Endothelial cell (in vitro differentiated cells): Measurements from ENCODE around the gene PTGFRN. TPM values are rescaled to one million over a fixed set of nuclear protein-coding genes. Genes with fewer than 3 reads are reported as not detected.

Experiments used
- DNase-seq: peaks from one replicate; pipeline ENCODE4 v3.0.0; 2021; ENCODE audit warnings: low spot score
- H3K27ac Mint-ChIP-seq: one replicate; pipeline ENCODE4 v1.8.0; 2021; ENCODE audit warnings: mixed read lengths, inconsistent platforms; ENCODE audit not compliant: unreplicated experiment
- H3K27me3 Mint-ChIP-seq: one replicate; pipeline ENCODE4 v1.8.0; 2021; ENCODE audit warnings: mild to moderate bottlenecking, moderate library complexity, mixed read lengths, inconsistent platforms; ENCODE audit not compliant: unreplicated experiment
- H3K36me3 Mint-ChIP-seq: one replicate; pipeline ENCODE4 v1.8.0; 2021; ENCODE audit warnings: mild to moderate bottlenecking, low read depth, mixed read lengths, inconsistent platforms; ENCODE audit not compliant: unreplicated experiment
- H3K4me1 Mint-ChIP-seq: one replicate; pipeline ENCODE4 v1.8.0; 2021; ENCODE audit warnings: mild to moderate bottlenecking, mixed read lengths, inconsistent platforms; ENCODE audit not compliant: unreplicated experiment
- H3K4me3 Mint-ChIP-seq: one replicate; pipeline ENCODE4 v1.8.0; 2021; ENCODE audit warnings: mild to moderate bottlenecking, mixed read lengths, inconsistent platforms; ENCODE audit not compliant: unreplicated experiment
- H3K9me3 Mint-ChIP-seq: one replicate; pipeline ENCODE4 v1.8.0; 2021; ENCODE audit warnings: mixed read lengths, inconsistent platforms; ENCODE audit not compliant: unreplicated experiment
- total RNA-seq: library from RNA; stranded (reverse); fragmentation: NEBNext Ultra II Directional; extraction: Animal tissue kit (Norgen Biotek cat#: 25700); gene quantifications from one replicate; pipeline ENCODE4 v1.2.1, GENCODE V29; 2021; ENCODE audit not compliant: unreplicated experiment
- TF ChIP-seq, protein P1 (sequence below): fragments of 200-600 bp; sonication (generic); IDR thresholded peaks from one replicate; pipeline ENCODE4 v1.5.0; 2021; ENCODE audit warnings: antibody characterized with exemption; ENCODE audit not compliant: unreplicated experiment

PTGFRN gene
- total RNA-seq, 1 donor from 2014 or later, result 23.7 TPM

DNA sequence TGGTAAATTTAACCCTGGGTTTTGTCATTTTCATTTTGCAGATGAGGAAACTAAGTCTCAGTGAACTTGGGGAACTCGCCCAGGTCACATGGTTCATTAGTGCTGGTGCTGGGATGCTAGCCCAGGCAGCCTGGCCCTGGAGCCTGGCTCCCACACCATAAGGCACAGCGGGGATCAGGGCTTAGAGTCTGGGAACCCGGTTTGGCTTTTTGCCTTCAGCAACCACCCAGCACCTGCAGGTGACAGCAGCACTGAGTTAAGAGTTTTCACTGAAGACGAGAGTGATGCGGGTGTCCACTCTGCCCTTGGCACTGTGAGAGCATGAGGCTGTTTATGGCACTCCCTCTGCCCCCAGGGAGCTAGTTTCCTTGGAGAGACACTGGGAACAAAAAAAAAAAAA is 73.4 kb downstream of the PTGFRN start:
- Mint-ChIP-seq H3K9me3 (no peaks in the 10 kb centered on the region), H3K27me3 (peaks cover 3% of the 10 kb centered on the region), H3K4me3 (no peak overlapping the region), H3K27ac (no peak overlapping the region), H3K36me3 (peaks cover 4% of the 10 kb centered on the region), H3K4me1 (no peaks in the 10 kb centered on the region)
- DNase-seq, result no peak
- TF ChIP-seq, protein P1, sequence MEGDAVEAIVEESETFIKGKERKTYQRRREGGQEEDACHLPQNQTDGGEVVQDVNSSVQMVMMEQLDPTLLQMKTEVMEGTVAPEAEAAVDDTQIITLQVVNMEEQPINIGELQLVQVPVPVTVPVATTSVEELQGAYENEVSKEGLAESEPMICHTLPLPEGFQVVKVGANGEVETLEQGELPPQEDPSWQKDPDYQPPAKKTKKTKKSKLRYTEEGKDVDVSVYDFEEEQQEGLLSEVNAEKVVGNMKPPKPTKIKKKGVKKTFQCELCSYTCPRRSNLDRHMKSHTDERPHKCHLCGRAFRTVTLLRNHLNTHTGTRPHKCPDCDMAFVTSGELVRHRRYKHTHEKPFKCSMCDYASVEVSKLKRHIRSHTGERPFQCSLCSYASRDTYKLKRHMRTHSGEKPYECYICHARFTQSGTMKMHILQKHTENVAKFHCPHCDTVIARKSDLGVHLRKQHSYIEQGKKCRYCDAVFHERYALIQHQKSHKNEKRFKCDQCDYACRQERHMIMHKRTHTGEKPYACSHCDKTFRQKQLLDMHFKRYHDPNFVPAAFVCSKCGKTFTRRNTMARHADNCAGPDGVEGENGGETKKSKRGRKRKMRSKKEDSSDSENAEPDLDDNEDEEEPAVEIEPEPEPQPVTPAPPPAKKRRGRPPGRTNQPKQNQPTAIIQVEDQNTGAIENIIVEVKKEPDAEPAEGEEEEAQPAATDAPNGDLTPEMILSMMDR, result no peak

DNA sequence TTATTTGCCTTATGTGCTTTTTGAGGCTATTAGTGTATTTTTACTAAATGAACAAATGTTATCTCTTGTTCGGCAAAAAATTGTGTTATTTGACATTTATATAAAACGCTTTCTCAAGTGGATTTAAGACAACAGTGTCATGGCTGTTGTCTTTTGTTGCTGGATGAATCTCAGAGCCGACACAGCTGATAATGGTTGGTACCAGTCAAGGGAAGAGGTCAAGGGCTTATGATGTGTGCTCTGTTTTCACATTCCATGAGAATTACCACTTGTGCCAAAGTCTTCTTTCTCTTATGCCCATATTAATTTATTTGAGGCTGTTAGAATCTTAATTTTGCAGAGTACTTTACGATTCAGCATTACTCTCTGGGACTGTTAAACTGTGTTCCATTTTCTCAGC is 74.0 kb downstream of the PTGFRN start:
- Mint-ChIP-seq H3K4me1 (no peaks in the 10 kb centered on the region), H3K27me3 (peaks cover 3% of the 10 kb centered on the region), H3K27ac (no peak overlapping the region), H3K36me3 (peaks cover 4% of the 10 kb centered on the region), H3K4me3 (no peak overlapping the region), H3K9me3 (no peaks in the 10 kb centered on the region)
- no peak for DNase-seq
- TF ChIP-seq, protein P1, result no peak

DNA sequence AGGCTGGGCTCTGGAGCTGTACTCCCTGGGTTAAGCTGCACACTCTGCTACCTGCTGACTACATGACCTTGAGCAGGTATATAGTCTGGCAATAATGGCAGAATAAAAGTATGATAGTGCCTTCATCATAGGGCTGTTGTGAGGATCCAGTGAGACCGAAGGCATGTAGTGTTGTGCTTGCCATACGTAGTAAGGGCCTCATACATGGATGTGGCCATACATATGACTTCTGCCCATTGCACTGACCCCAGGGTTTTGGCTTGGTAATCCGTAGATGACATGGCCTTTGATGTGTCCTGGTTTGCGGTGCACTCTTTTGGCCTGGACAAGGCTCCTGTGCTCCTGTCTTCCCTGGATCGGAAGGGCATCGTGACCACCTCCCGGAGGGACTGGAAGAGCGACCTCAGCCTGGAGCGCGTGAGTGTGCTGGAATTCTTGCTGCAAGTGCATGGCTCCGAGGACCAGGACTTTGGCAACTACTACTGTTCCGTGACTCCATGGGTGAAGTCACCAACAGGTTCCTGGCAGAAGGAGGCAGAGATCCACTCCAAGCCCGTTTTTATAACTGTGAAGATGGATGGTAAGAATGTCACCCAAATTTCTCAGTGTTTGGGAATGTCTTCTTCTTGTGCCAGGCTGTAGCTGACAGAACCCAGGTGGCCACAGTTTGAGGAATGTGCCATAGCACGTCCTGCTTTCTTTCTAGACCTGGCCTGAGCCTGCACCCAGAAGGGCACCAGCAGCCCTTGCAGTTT is 74.9 kb downstream of the PTGFRN start:
- TF ChIP-seq, protein P1, result no peak
- Mint-ChIP-seq H3K27ac (no peak overlapping the region), H3K4me1 (no peaks in the 10 kb centered on the region), H3K36me3 (peaks cover 4% of the 10 kb centered on the region), H3K27me3 (peaks cover 3% of the 10 kb centered on the region), H3K9me3 (no peaks in the 10 kb centered on the region), H3K4me3 (no peak overlapping the region)
- no peak for DNase-seq

DNA sequence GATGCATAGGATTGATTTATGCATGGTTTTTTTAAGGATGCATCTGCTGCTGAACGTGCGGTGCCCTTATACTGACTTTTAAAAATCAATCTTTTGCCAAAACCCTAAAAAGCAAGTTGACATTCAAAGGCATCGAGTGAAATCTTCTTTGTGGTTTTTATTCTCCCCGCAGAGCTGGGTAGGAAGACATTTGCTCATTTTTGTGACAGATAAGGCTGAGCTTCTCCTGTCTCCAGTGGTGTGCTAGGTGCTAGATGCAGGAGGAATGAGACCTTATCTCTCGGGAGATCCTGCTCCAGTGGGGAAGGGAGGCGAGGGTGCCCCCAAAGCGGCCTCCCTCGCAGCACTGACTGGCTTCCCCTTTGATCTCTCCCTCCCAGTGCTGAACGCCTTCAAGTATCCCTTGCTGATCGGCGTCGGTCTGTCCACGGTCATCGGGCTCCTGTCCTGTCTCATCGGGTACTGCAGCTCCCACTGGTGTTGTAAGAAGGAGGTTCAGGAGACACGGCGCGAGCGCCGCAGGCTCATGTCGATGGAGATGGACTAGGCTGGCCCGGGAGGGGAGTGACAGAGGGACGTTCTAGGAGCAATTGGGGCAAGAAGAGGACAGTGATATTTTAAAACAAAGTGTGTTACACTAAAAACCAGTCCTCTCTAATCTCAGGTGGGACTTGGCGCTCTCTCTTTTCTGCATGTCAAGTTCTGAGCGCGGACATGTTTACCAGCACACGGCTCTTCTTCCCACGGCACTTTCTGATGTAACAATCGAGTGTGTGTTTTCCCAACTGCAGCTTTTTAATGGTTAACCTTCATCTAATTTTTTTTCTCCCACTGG is 76.9 kb downstream of the PTGFRN start:
- no peak overlapping the region for H3K27ac Mint-ChIP-seq
- no peaks in the 10 kb centered on the region for H3K9me3 Mint-ChIP-seq
- H3K27me3 Mint-ChIP-seq, result peaks cover 3% of the 10 kb centered on the region
- peaks cover 8% of the 10 kb centered on the region for H3K4me1 Mint-ChIP-seq
- H3K4me3 Mint-ChIP-seq, result no peak overlapping the region
- DNase-seq, result no peak
- peaks cover 4% of the 10 kb centered on the region for H3K36me3 Mint-ChIP-seq
- TF ChIP-seq, protein P1, result no peak

DNA sequence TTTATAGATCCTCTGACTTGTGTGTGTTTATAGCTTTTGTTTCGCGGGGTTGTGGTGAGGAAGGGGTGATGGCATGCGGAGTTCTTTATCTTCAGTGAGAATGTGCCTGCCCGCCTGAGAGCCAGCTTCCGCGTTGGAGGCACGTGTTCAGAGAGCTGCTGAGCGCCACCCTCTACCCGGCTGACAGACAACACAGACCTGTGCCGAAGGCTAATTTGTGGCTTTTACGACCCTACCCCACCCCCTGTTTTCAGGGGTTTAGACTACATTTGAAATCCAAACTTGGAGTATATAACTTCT is 77.5 kb downstream of the PTGFRN start:
- TF ChIP-seq, protein P1, result no peak
- peaks cover 4% of the 10 kb centered on the region for H3K36me3 Mint-ChIP-seq
- no peak overlapping the region for H3K27ac Mint-ChIP-seq
- no peaks in the 10 kb centered on the region for H3K9me3 Mint-ChIP-seq
- no peak overlapping the region for H3K4me3 Mint-ChIP-seq
- peaks cover 8% of the 10 kb centered on the region for H3K4me1 Mint-ChIP-seq
- H3K27me3 Mint-ChIP-seq, result peaks cover 3% of the 10 kb centered on the region
- no peak for DNase-seq
